GM23338 (cell line): Measurements from ENCODE around the gene BRF1. TPM values are rescaled to one million over a fixed set of nuclear protein-coding genes. Genes with fewer than 3 reads are reported as not detected.

Experiments
- ATAC-seq: fragments of 200-7000 bp; cut with Tn5 transposase; 3 replicates; pipeline ENCODE4 v1.9.1; 2020
- DNase-seq: peaks from one replicate; pipeline ENCODE4 v3.0.0-alpha.2; 2015; ENCODE audit warnings: low spot score
- H2AFZ ChIP-seq: fragments of 200-600 bp; sonication (generic); 2 replicates; pipeline ENCODE4 v1.8.0; 2016; ENCODE audit warnings: antibody characterized with exemption, mild to moderate bottlenecking, moderate library complexity
- H3F3A ChIP-seq: fragments of 200-600 bp; sonication (generic); replicated peaks from 2 replicates; pipeline ENCODE4 v1.8.0; 2017; ENCODE audit warnings: antibody characterized with exemption, mixed run types, low read depth
- H3K27ac ChIP-seq: fragments of 200-600 bp; sonication (generic); 2 replicates; pipeline ENCODE4 v1.6.1; 2016; ENCODE audit warnings: low read depth
- H3K27me3 ChIP-seq: fragments of 200-600 bp; sonication (generic); 2 replicates; pipeline ENCODE4 v1.8.0; 2016; ENCODE audit warnings: mild to moderate bottlenecking, mixed run types, moderate library complexity; ENCODE audit not compliant: insufficient read depth
- H3K36me3 ChIP-seq: fragments of 200-600 bp; sonication (generic); 2 replicates; pipeline ENCODE4 v1.8.0; 2016; ENCODE audit warnings: mild to moderate bottlenecking; ENCODE audit not compliant: insufficient read depth
- H3K4me1 ChIP-seq: fragments of 200-600 bp; sonication (generic); 2 replicates; pipeline ENCODE4 v1.8.0; 2016; ENCODE audit warnings: mild to moderate bottlenecking, moderate library complexity; ENCODE audit not compliant: insufficient read depth
- H3K4me2 ChIP-seq: fragments of 200-600 bp; sonication (generic); 2 replicates; pipeline ENCODE4 v1.7.1; 2017; ENCODE audit warnings: mixed run types
- H3K4me3 ChIP-seq: fragments of 200-600 bp; sonication (generic); 2 replicates; pipeline ENCODE4 v1.6.1; 2016; ENCODE audit warnings: mixed run types
- H3K79me2 ChIP-seq: fragments of 200-600 bp; sonication (generic); replicated peaks from 2 replicates; pipeline ENCODE4 v1.8.0; 2017; ENCODE audit warnings: mild to moderate bottlenecking; ENCODE audit not compliant: insufficient read depth
- H3K9me2 ChIP-seq: fragments of 200-600 bp; sonication (generic); 2 replicates; pipeline ENCODE4 v1.8.0; 2017; ENCODE audit not compliant: insufficient read depth
- H4K20me1 ChIP-seq: fragments of 200-600 bp; sonication (generic); replicated peaks from 2 replicates; pipeline ENCODE4 v1.8.0; 2017; ENCODE audit warnings: mild to moderate bottlenecking; ENCODE audit not compliant: insufficient read depth
- H3K27ac Mint-ChIP-seq: 2 replicates; pipeline ENCODE4 v1.8.0; 2020; ENCODE audit warnings: inconsistent platforms, mild to moderate bottlenecking, moderate library complexity, mixed read lengths
- H3K27me3 Mint-ChIP-seq: 3 replicates; pipeline ENCODE4 v1.8.0; 2022; ENCODE audit warnings: low read depth, mild to moderate bottlenecking, moderate library complexity, mixed read lengths, inconsistent platforms; ENCODE audit not compliant: insufficient read depth, poor library complexity
- H3K36me3 Mint-ChIP-seq: 3 replicates; pipeline ENCODE4 v1.8.0; 2021; ENCODE audit warnings: low read depth, mild to moderate bottlenecking, inconsistent platforms, moderate library complexity, mixed read lengths
- H3K4me1 Mint-ChIP-seq: 3 replicates; pipeline ENCODE4 v1.8.0; 2020; ENCODE audit warnings: mild to moderate bottlenecking, inconsistent platforms, mixed read lengths
- H3K4me3 Mint-ChIP-seq: 3 replicates; pipeline ENCODE4 v1.8.0; 2021; ENCODE audit warnings: moderate library complexity, mild to moderate bottlenecking, inconsistent platforms, mixed read lengths
- H3K9me3 Mint-ChIP-seq: 3 replicates; pipeline ENCODE4 v1.8.0; 2020; ENCODE audit warnings: moderate library complexity, mild to moderate bottlenecking, inconsistent platforms, mixed read lengths
- CREB1 ChIP-seq: fragments of 250-450 bp; sonication (Bioruptor Pico); IDR thresholded peaks from 2 replicates; pipeline ENCODE4 v1.5.0; 2020; ENCODE audit warnings: low read depth, mild to moderate bottlenecking, moderate library complexity
- ETS1 ChIP-seq: IDR thresholded peaks from 2 replicates; pipeline ENCODE4 v1.6.1; 2016; ENCODE audit warnings: antibody characterized with exemption
- EZH2 ChIP-seq: fragments of 200-600 bp; sonication (generic); IDR thresholded peaks from one replicate; pipeline ENCODE4 v1.8.0; 2017; ENCODE audit warnings: antibody characterized with exemption, mild to moderate bottlenecking, low read depth; ENCODE audit not compliant: unreplicated experiment
- EZH2phosphoT487 ChIP-seq: fragments of 200-600 bp; sonication (generic); IDR thresholded peaks from one replicate; pipeline ENCODE4 v1.8.1; 2018; ENCODE audit warnings: antibody characterized with exemption; ENCODE audit not compliant: unreplicated experiment
- JUNB ChIP-seq: IDR thresholded peaks from one replicate; pipeline ENCODE4 v1.6.1; 2016; ENCODE audit warnings: antibody characterized with exemption; ENCODE audit not compliant: unreplicated experiment
- NANOG ChIP-seq: IDR thresholded peaks from 2 replicates; pipeline ENCODE4 v1.6.1; 2016; ENCODE audit warnings: antibody characterized with exemption, borderline replicate concordance
- POLR2AphosphoS5 ChIP-seq: IDR thresholded peaks from 2 replicates; pipeline ENCODE4 v1.6.1; 2016; ENCODE audit warnings: antibody characterized with exemption, low read depth
- REST ChIP-seq: IDR thresholded peaks from one replicate; pipeline ENCODE4 v1.6.1; 2018; ENCODE audit warnings: antibody characterized with exemption; ENCODE audit not compliant: unreplicated experiment
- STAT1 ChIP-seq: IDR thresholded peaks from one replicate; pipeline ENCODE4 v1.6.1; 2016; ENCODE audit warnings: antibody characterized with exemption; ENCODE audit not compliant: unreplicated experiment
- ZNF114 ChIP-seq: fragments of 250-450 bp; sonication (Bioruptor Pico); IDR thresholded peaks from 2 replicates; pipeline ENCODE4 v1.5.0; 2020; ENCODE audit warnings: mild to moderate bottlenecking, moderate library complexity
- ZNF331 ChIP-seq: fragments of 250-450 bp; sonication (Bioruptor Pico); IDR thresholded peaks from 2 replicates; pipeline ENCODE4 v1.5.0; 2020; ENCODE audit warnings: low read depth, mild to moderate bottlenecking, moderate library complexity
- ZNF462 ChIP-seq: fragments of 250-450 bp; sonication (Bioruptor Pico); IDR thresholded peaks from 2 replicates; pipeline ENCODE4 v1.5.0; 2020; ENCODE audit warnings: mild to moderate bottlenecking, moderate library complexity
- polyA plus RNA-seq: library from polyadenylated mRNA; unstranded; fragments of >200 nt; fragmentation: Nextera tagmentation; extraction: Ambion mirVana; gene quantifications from 2 replicates; pipeline ENCODE4 v1.2.1, GENCODE V29; 2016
- total RNA-seq: library from RNA; depleted of rRNA; stranded (reverse); fragments of >200 nt; shearing (Covaris generic); gene quantifications from 2 replicates; pipeline ENCODE4 v1.2.3, GENCODE V29; 2014
- TF ChIP-seq, protein P1 (sequence below), 2 experiments: fragments of 200-600 bp in 1 of 2; sonication (generic) in 1 of 2; conservative IDR thresholded peaks; 2 replicates each; pipeline versions ENCODE4 v1.5.1 to v1.6.1; 2016 to 2017; ENCODE audit warnings: antibody characterized with exemption in 2 of 2, low read depth in 2 of 2, mild to moderate bottlenecking in 2 of 2, moderate library complexity in 1 of 2

BRF1 gene
- total and polyA plus RNA-seq, 2 experiments from 2014 or later: 8.6 to 29.9 TPM

DNA sequence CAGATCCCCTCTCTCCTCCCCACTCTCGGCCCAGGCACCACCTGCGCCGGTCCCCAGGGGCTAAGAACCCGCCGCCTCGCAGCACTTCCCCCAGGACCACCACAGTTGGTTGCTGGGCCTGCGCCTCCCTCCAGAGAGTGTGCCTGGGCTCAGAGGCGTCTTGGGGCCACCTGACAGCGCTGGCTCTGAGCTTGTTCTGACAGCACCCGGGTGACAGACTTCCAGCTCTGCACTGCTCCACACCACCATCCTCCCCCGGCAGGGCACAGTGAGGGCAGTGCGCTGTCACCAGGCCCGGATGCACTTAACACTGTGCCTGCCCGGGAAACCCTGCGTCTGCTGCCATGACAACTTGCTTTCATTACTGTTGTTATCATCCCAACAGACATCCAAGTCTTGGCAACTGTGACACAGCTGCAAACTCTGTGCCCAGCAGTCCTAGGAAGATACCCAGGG, 6.6 kb downstream of the BRF1 start:
- no peak overlapping the region for H3K4me2 ChIP-seq
- Mint-ChIP-seq H3K4me3 (no peak overlapping the region), H3K9me3 (no peaks in the 10 kb centered on the region; the same call in 2 of the 3 replicates), H3K4me1 (no peaks in the 10 kb centered on the region; the same call in 2 of the 3 replicates), H3K27ac (no peak overlapping the region), H3K27me3 (no peaks in the 10 kb centered on the region), H3K36me3 (no peaks in the 10 kb centered on the region; the same call in 2 of the 3 replicates)
- DNase-seq (no peak), ATAC-seq (no peak)
- TF ChIP-seq, protein P1, sequence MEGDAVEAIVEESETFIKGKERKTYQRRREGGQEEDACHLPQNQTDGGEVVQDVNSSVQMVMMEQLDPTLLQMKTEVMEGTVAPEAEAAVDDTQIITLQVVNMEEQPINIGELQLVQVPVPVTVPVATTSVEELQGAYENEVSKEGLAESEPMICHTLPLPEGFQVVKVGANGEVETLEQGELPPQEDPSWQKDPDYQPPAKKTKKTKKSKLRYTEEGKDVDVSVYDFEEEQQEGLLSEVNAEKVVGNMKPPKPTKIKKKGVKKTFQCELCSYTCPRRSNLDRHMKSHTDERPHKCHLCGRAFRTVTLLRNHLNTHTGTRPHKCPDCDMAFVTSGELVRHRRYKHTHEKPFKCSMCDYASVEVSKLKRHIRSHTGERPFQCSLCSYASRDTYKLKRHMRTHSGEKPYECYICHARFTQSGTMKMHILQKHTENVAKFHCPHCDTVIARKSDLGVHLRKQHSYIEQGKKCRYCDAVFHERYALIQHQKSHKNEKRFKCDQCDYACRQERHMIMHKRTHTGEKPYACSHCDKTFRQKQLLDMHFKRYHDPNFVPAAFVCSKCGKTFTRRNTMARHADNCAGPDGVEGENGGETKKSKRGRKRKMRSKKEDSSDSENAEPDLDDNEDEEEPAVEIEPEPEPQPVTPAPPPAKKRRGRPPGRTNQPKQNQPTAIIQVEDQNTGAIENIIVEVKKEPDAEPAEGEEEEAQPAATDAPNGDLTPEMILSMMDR (conservative IDR thresholded peaks at IDR 0.05; ENCODE audit: low read depth in 2 of 2): no peak
- no peak for TF ChIP-seq ZNF462 (CRISPR knock-in tag)
- TF ChIP-seq ZNF331 (CRISPR knock-in tag): no peak
- TF ChIP-seq EZH2phosphoT487: no peak
- TF ChIP-seq REST: no peak
- TF ChIP-seq ETS1: no peak
- TF ChIP-seq NANOG: no peak
- TF ChIP-seq EZH2: no peak
- no peak for TF ChIP-seq JUNB
- no peak for TF ChIP-seq ZNF114
- no peak for TF ChIP-seq STAT1
- TF ChIP-seq POLR2AphosphoS5: no peak
- no peak for TF ChIP-seq CREB1
- H2AFZ ChIP-seq: no peak overlapping the region
- H4K20me1 ChIP-seq: peaks cover 7% of the 10 kb centered on the region
- H3K4me3 ChIP-seq: no peak overlapping the region
- no peak overlapping the region for H3K27ac ChIP-seq
- H3K4me1 ChIP-seq: no peaks in the 10 kb centered on the region
- H3K27me3 ChIP-seq: peaks cover 3% of the 10 kb centered on the region; the same call in 1 of the 2 replicates
- H3K36me3 ChIP-seq: no peaks in the 10 kb centered on the region
- 0 out of 2 replicates have a peak, but pooled peaks cover 1% of the 10 kb centered on the region for H3F3A ChIP-seq
- H3K9me2 ChIP-seq: no peaks in the 10 kb centered on the region
- peaks cover 67% of the 10 kb centered on the region for H3K79me2 ChIP-seq
